NCI-H2196 (cell line): ENCODE results near the gene ARHGAP26.
"Not testable (repeated sequence)": the region's sequence is repeated elsewhere in the genome, so short reads cannot be mapped to it uniquely, and the experiment has no call there.

Source experiments
- DNase-seq: peaks from one replicate; lab custom pipeline; 2025; ENCODE audit not compliant: unreplicated experiment; lab: John Stamatoyannopoulos, UW

The ARHGAP26 gene

DNA sequence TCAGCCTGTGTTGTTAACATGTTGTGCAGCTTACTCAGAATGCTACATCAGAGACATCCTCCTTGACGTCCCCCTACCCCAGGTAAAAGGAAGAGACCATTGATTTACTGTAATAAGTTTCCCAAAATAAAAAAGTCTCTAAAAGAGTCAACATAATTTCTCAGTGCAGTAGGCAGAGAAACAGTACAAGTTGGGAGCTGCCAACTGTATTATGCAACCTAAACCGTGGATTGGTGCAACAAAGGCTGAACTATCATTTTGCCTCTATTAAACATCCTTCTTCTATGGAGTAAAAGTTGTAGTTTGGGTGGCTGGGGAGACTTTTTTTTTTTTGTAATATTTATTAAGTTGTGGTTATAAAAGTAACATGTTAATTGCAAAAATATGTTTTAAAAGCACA lies 425.3 kb downstream of the ARHGAP26 start:
- no peak for DNase-seq

DNA sequence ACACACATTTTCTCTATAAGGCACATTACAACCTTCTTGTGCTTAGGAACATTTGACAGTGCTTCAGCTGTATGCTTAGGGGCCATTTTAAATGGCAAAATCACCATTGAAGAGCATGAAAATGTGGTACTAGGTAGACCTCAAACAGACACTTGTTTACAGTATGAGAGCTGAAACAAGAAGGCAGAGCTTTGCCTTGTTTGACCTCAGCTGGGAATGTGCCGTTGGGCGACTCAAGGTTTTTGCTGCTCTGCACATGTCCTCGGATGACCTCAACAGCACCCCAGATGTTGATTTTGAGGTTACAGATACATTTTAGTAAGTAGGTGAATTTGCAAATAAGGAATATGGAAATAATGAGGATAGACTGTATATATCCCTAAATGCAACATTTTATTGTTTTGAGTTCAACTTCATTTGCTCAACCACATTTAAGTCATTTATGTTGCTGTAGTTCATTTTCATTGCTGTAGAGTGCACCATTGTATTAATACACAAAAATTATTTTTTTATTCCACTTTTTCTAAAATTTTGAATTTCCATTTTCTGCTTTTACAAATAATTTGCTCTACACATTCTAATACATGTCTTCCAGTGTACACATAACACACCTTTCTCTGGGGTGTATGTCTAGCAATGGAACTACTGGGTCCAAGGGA lies 426.6 kb downstream of the ARHGAP26 start:
- DNase-seq, result no peak

GRCh38 chr5:143197260-143197656 lies 427.1 kb downstream of the ARHGAP26 start:
- no peak for DNase-seq

GRCh38 chr5:143198332-143198731 lies 428.2 kb downstream of the ARHGAP26 start:
- DNase-seq, result no peak

- DNase-seq, result no peak
Measured at GRCh38 chr5:143199161-143199560, 429.0 kb downstream of the ARHGAP26 start.

DNA sequence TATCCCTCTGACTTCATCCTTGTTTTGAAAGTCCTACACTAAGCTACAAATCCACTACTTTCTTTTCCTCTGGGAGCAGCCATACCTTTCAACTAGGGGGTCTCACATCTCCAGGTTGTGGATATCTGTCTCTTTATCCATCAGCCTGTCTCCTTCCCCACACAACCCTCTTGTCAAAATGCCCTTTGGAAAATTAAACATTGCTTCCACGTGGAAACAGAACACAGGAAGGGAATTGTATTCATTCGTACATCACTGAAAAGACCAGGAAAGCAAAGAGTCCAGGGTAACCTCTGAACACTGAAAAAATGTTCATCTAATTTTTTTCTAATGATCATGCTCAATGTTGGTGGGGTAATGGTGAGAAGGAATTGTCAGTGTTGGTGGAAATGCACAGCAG lies 429.7 kb downstream of the ARHGAP26 start:
- DNase-seq, result no peak

- DNase-seq, result peak; percentile 35
Measured at GRCh38 chr5:143200781-143201398, 430.7 kb downstream of the ARHGAP26 start.

GRCh38 chr5:143201589-143201988 lies 431.4 kb downstream of the ARHGAP26 start:
- no peak for DNase-seq

DNA sequence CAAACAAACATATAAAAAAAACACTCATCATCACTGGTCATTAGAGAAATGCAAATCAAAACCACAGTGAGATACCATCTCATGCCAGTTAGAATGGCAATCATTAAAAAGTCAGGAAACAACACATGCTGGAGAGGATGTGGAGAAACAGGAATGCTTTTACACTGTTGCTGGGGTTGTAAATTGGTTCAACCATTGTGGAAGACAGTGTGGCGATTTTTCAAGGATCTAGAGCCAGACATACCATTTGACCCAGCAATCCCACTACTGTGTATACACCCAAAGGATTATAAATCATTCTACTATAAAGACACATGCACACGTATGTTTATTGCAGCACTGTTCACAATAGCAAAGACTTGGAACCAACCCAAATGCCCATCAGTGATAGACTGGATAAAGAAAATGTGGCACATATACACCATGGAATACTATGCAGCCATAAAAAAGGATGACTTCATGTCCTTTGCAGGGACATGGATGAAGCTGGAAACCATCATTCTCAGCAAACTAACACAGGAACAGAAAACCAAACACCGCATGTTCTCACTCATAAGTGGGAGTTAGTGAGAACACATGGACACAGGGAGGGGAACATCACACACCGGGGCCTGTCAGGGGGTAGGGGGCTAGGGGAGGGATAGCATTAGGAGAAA lies 433.3 kb downstream of the ARHGAP26 start:
- not testable (repeated sequence) for DNase-seq

- no peak for DNase-seq
Measured at GRCh38 chr5:143204474-143205246, 434.5 kb downstream of the ARHGAP26 start.

GRCh38 chr5:143205386-143205785 lies 435.2 kb downstream of the ARHGAP26 start:
- DNase-seq, result no peak

- DNase-seq, result no peak
Measured at GRCh38 chr5:143205883-143206195, 435.7 kb downstream of the ARHGAP26 start.

DNA sequence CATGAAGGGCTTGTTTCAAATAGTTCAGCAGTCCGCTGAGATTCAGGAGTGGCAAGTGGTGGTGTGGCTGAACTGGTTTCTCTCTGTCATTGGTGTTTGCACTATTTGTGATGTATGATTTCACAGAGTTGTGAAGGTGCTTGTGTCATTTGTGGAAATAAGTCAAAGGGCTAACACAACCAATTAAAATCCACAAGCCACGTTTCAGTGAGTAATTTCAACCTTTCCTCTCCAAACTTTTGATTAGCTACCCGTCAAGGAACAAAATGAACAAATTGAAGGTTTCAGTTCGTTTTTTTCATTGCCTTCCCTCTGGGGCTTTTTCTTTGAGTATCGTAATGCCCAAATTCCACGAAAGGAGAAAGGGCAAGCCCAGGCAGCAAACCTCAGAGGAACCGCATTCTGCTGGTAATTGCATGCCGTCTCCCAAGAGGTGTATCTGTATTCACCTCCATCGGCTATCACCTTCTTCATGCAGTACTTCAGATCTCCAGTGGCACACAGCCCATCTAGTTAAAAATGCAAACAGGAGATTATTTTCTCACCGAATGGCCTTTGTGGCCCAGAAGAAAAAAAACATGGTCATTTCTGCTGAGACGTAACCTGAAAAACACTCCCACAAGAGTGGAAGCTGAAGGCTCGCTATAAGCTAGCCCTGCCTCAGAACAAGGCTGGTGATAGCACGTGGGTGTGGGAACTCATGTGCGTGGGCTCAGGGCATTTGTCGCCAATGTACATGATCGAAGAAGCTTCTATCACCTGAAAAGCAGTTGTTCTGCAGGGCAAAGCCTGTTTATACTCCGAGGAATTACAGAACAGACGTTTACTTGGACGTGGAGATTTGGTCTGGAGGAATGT lies 436.2 kb downstream of the ARHGAP26 start:
- no peak for DNase-seq

DNA sequence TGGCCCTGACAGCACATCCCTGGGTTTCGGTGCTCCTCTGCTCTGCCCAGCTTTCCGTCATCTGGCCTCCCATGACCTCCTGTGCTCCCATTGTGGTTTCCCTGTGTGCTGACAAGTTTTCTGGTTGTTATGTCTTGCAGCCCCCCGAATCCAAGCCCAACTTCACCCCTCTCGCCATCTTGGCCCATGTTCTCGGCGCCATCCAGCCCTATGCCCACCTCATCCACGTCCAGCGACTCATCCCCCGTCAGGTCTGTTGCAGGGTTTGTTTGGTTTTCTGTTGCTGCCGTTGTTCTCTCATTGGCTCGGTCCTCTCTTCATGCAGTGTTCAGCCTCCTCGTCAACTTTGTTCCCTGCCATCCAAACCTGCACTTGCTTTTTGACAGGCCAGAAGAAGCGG lies 436.9 kb downstream of the ARHGAP26 start:
- no peak for DNase-seq

GRCh38 chr5:143207563-143208364 lies 437.6 kb downstream of the ARHGAP26 start:
- DNase-seq, result peak; percentile 20

- DNase-seq, result no peak
Measured at GRCh38 chr5:143208365-143208641, 438.1 kb downstream of the ARHGAP26 start.

GRCh38 chr5:143208781-143209510 lies 438.8 kb downstream of the ARHGAP26 start:
- DNase-seq, result no peak

GRCh38 chr5:143209881-143210395 lies 439.8 kb downstream of the ARHGAP26 start:
- DNase-seq, result no peak

- no peak for DNase-seq
Measured at GRCh38 chr5:143210576-143210975, 440.4 kb downstream of the ARHGAP26 start.
